Esophagus muscularis mucosa (tissue), 4 donors: Measurements from ENCODE around the gene MARCHF4. TPM values are rescaled to one million over a fixed set of nuclear protein-coding genes. Genes with fewer than 3 reads are reported as not detected.

Experiments
- DNase-seq: peaks from one replicate; pipeline ENCODE4 v3.0.0-alpha.2; 2017; ENCODE audit errors: extremely low spot score
- H3K27ac ChIP-seq, 4 donors: fragments of 200-600 bp; sonication (generic); replicated peaks in 1 of 4; 1 replicate in 3 of 4; 2 replicates in 1 of 4; pipeline ENCODE4 v1.5.1; 2016 to 2019; ENCODE audit warnings: mild to moderate bottlenecking in 1 of 4
- H3K27me3 ChIP-seq, 4 donors: fragments of 200-600 bp; sonication (generic); one replicate each; pipeline versions ENCODE4 v1.5.1 to v1.6.0; 2016 to 2019
- H3K36me3 ChIP-seq, 4 donors: fragments of 200-600 bp; sonication (generic); one replicate each; pipeline ENCODE4 v1.5.1; 2016 to 2019
- H3K4me1 ChIP-seq, 4 donors: fragments of 200-600 bp; sonication (generic); one replicate each; pipeline ENCODE4 v1.5.1; 2016 to 2019
- H3K4me3 ChIP-seq, 4 donors: fragments of 200-600 bp; sonication (generic); 1 replicate in 2 of 4; 2 replicates in 2 of 4; pipeline ENCODE4 v1.5.1; 2016 to 2019; ENCODE audit warnings: mild to moderate bottlenecking in 4 of 4, moderate library complexity in 1 of 4
- H3K9me3 ChIP-seq, 4 donors: fragments of 200-600 bp; sonication (generic); 1 replicate in 3 of 4; 2 replicates in 1 of 4; pipeline ENCODE4 v1.5.1; 2016 to 2019
- EP300 ChIP-seq: sonication (generic); formaldehyde crosslinking; IDR thresholded peaks from one replicate; pipeline ENCODE4 v1.6.1; 2017; ENCODE audit warnings: antibody characterized with exemption
- POLR2A ChIP-seq: fragments of 450-650 bp; IDR thresholded peaks from one replicate; pipeline ENCODE4 v1.6.1; 2017; ENCODE audit warnings: antibody characterized with exemption, moderate library complexity, mild to moderate bottlenecking, low read depth
- POLR2AphosphoS5 ChIP-seq, 2 donors: sonication (generic); formaldehyde crosslinking; IDR thresholded peaks; one replicate each; pipeline ENCODE4 v1.6.1; 2017; ENCODE audit warnings: antibody characterized with exemption in 2 of 2
- WGBS: methylation state at CpG from one replicate; pipeline ENCODE4 v1.1.5; 2018; 5-methylcytosine and 5-hydroxymethylcytosine counted together
- intact Hi-C: fragments of 100-400 bp; cut with DNase I; formaldehyde crosslinking; loops from one replicate; pipeline ENCODE4 v1.15.1; 2023
- total RNA-seq, 4 donors: library from RNA; depleted of rRNA; stranded (reverse); fragments of >200 nt; gene quantifications; one replicate each; pipeline versions ENCODE4 v1.1.0 to v1.2.1, GENCODE V29; 2016
- TF ChIP-seq, protein P1 (sequence below), 3 experiments: fragments of 200-600 bp in 2 of 3; fragments of 450-650 bp in 1 of 3; sonication (generic) in 2 of 3; IDR thresholded peaks; one replicate each; pipeline ENCODE4 v1.5.1; 2017 to 2019; ENCODE audit warnings: antibody characterized with exemption in 3 of 3, mild to moderate bottlenecking in 2 of 3, moderate library complexity in 1 of 3

MARCHF4 gene
- total RNA-seq, 4 donors from 2014 or later = not detected

DNA sequence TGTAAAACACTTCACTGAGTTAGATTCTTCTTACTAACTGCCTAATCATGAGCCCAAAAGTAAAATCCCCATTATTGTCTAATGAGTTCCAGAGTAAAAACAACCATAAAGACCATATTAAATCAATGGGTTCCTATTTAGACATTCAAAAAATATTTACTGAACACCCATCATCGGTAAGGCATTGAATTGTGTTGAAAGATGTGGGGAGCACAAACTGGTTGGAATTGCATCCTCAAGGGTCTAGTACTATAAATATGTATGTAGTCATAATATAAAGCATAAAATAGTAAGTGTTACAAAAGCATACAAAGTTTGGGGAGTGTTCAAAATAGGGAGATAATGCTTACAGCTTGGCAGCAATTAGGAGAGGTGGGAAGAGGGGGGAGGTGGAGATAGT lies 3.0 kb upstream of the MARCHF4 start:
- no peak overlapping the region for H3K27ac ChIP-seq
- 84% methylated on average over 1 of the region's 1 CpG for WGBS
- peaks cover 7 to 61% (median 22%) of the 10 kb centered on the region in 4 donors for H3K27me3 ChIP-seq
- no peak overlapping the region for H3K4me3 ChIP-seq
- peaks cover 15 to 19% (median 17%) of the 10 kb centered on the region in 4 donors for H3K4me1 ChIP-seq
- no peaks in the 10 kb centered on the region for H3K36me3 ChIP-seq
- intact Hi-C loops = no loop called here
- TF ChIP-seq, protein P1, sequence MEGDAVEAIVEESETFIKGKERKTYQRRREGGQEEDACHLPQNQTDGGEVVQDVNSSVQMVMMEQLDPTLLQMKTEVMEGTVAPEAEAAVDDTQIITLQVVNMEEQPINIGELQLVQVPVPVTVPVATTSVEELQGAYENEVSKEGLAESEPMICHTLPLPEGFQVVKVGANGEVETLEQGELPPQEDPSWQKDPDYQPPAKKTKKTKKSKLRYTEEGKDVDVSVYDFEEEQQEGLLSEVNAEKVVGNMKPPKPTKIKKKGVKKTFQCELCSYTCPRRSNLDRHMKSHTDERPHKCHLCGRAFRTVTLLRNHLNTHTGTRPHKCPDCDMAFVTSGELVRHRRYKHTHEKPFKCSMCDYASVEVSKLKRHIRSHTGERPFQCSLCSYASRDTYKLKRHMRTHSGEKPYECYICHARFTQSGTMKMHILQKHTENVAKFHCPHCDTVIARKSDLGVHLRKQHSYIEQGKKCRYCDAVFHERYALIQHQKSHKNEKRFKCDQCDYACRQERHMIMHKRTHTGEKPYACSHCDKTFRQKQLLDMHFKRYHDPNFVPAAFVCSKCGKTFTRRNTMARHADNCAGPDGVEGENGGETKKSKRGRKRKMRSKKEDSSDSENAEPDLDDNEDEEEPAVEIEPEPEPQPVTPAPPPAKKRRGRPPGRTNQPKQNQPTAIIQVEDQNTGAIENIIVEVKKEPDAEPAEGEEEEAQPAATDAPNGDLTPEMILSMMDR (IDR thresholded peaks at IDR 0.05) = no peak
- TF ChIP-seq POLR2AphosphoS5 (IDR thresholded peaks at IDR 0.05) (no peak), EP300 (no peak), POLR2A (no peak)
- no peak for DNase-seq
- no peaks in the 10 kb centered on the region for H3K9me3 ChIP-seq

DNA sequence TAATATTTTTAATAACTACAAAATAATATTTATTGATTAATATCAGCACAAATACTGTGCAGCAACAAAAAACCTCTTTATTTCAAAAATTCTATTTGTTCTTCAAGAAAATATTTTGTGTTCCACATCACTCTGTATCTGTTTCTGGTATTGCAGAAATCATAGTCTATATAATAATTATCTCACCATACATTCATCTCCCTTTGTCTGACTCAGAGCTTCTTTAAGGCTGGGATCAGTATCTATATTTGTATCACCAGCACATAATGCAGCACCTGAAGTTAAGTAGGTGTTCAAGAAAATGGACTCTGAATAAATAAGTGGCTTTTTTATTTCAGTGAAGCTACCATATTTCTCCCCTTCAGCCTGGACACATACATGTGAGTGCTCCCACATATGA lies 1.6 kb upstream of the MARCHF4 start:
- Histone ChIP-seq H3K4me1 (peaks cover 15 to 19% (median 17%) of the 10 kb centered on the region in 4 donors), H3K36me3 (no peaks in the 10 kb centered on the region), H3K27ac (no peak overlapping the region), H3K9me3 (no peaks in the 10 kb centered on the region), H3K27me3 (peaks cover 7 to 69% (median 29%) of the 10 kb centered on the region in 4 donors), H3K4me3 (no peak overlapping the region)
- intact Hi-C loops = no loop called here
- no peak for TF ChIP-seq POLR2AphosphoS5 (IDR thresholded peaks at IDR 0.05)
- TF ChIP-seq EP300 = no peak
- TF ChIP-seq, protein P1 (IDR thresholded peaks at IDR 0.05) = no peak
- no peak for TF ChIP-seq POLR2A
- no peak for DNase-seq

- Histone ChIP-seq H3K36me3 (no peaks in the 10 kb centered on the region), H3K9me3 (no peaks in the 10 kb centered on the region), H3K27ac (no peak overlapping the region), H3K4me1 (peaks cover 15 to 19% (median 17%) of the 10 kb centered on the region in 4 donors), H3K4me3 (no peak overlapping the region), H3K27me3 (peaks cover 7 to 77% (median 29%) of the 10 kb centered on the region in 4 donors)
- TF ChIP-seq, protein P1 (IDR thresholded peaks at IDR 0.05) = no peak
- TF ChIP-seq POLR2AphosphoS5 (IDR thresholded peaks at IDR 0.05) (no peak), POLR2A (no peak), EP300 (no peak)
- no peak for DNase-seq
- intact Hi-C loops = no loop called here
- 32% methylated on average over 6 of the region's 6 CpGs for WGBS
These were observed 543 bp upstream of the MARCHF4 start for GRCh38 chr2:216372761-216373291.

- Histone ChIP-seq H3K27ac (no peak overlapping the region), H3K4me1 (peaks cover 15 to 19% (median 17%) of the 10 kb centered on the region in 4 donors), H3K27me3 (peaks cover 7 to 86% (median 29%) of the 10 kb centered on the region in 4 donors), H3K4me3 (peak overlapping the region in 3 of 4 donors; percentile 23 to 39 (median 29)), H3K36me3 (no peaks in the 10 kb centered on the region), H3K9me3 (no peaks in the 10 kb centered on the region)
- no peak for DNase-seq
- WGBS = 2% methylated on average over 25 of the region's 53 CpGs
- intact Hi-C loops = no loop called here
- TF ChIP-seq, protein P1 (IDR thresholded peaks at IDR 0.05) = no peak
- TF ChIP-seq POLR2AphosphoS5 (IDR thresholded peaks at IDR 0.05) (no peak), EP300 (no peak)
These were observed 1.1 kb downstream of the MARCHF4 start for GRCh38 chr2:216370961-216371712.
